Muscle of leg (tissue), 11 donors: ENCODE results near the gene CLIP1. TPM values are rescaled to one million over a fixed set of nuclear protein-coding genes. Genes with fewer than 3 reads are reported as not detected.

Experiments used
- DNase-seq: peaks from one replicate; pipeline ENCODE4 v3.0.0; 2013
- H3K27ac ChIP-seq: one replicate; pipeline ENCODE4 v1.5.1; 2013; ENCODE audit warnings: mild to moderate bottlenecking, low read length, control low read depth
- H3K27me3 ChIP-seq: one replicate; pipeline ENCODE4 v1.6.1; 2013; ENCODE audit warnings: low read length; ENCODE audit not compliant: control insufficient read depth, insufficient read depth
- H3K36me3 ChIP-seq: one replicate; pipeline ENCODE4 v1.6.1; 2013; ENCODE audit warnings: low read length; ENCODE audit not compliant: control insufficient read depth, insufficient read depth
- H3K4me1 ChIP-seq: one replicate; pipeline ENCODE4 v1.6.1; 2013; ENCODE audit warnings: low read length; ENCODE audit not compliant: control insufficient read depth, insufficient read depth
- H3K4me3 ChIP-seq: one replicate; pipeline ENCODE4 v1.5.1; 2013; ENCODE audit warnings: low read length, control low read depth
- H3K9me3 ChIP-seq: replicated peaks from 2 replicates; pipeline ENCODE4 v1.6.1; 2013; ENCODE audit warnings: low read depth, low read length; ENCODE audit not compliant: control insufficient read depth
- WGBS: methylation state at CpG from one replicate; pipeline ENCODE4 v1.1.5; 2013; ENCODE audit warnings: missing lambda C conversion rate; ENCODE audit not compliant: insufficient coverage; 5-methylcytosine and 5-hydroxymethylcytosine counted together
- polyA plus RNA-seq, 8 donors: library from polyadenylated mRNA; unstranded; fragments of 120-200 nt; gene quantifications; one replicate each; pipeline versions ENCODE4 v1.2.1 to v1.2.3, GENCODE V29; 2013; ENCODE audit warnings: inconsistent platforms in 1 of 8, low replicate concordance in 1 of 8; ENCODE audit not compliant: insufficient read length in 8 of 8, insufficient read depth in 1 of 8
- total RNA-seq: library from RNA; stranded (reverse); fragments of 120-200 nt; gene quantifications from one replicate; pipeline ENCODE4 v1.2.4, GENCODE V29; 2013

The CLIP1 gene
- total and polyA plus RNA-seq, 9 donors: 16.6 to 28.3 (median 20.6) TPM

- Histone ChIP-seq H3K36me3 (peaks cover 26% of the 10 kb centered on the region), H3K4me1 (no peaks in the 10 kb centered on the region), H3K27ac (no peak overlapping the region), H3K9me3 (no peaks in the 10 kb centered on the region), H3K27me3 (no peaks in the 10 kb centered on the region), H3K4me3 (no peak overlapping the region)
- DNase-seq: no peak
- 100% methylated on average over 2 of the region's 5 CpGs for WGBS
Measured at GRCh38 chr12:122346054-122346453, 76.4 kb downstream of the CLIP1 start.

DNA sequence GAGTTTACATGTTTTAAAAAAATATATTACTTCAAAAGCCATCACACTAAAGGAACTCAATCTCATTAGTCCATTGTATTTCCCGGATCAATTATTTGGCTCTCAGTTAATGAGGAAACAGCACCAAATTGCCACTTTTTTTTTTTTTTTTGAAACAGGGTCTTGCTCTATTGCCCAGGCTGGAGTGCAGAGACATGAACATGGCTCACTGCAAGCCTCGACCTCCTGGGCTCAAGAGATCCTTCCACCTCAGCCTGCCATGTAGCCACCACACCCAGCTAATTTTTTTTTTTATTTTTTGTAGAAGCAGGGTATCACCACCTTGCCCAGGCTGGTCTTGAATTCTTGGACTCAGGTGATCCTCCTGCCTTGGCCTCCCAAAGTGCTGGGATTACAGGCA lies 77.4 kb downstream of the CLIP1 start:
- DNase-seq: no peak
- 100% methylated on average over 1 of the region's 2 CpGs for WGBS
- peaks cover 28% of the 10 kb centered on the region for H3K36me3 ChIP-seq

GRCh38 chr12:122336015-122336946 lies 86.2 kb downstream of the CLIP1 start:
- Histone ChIP-seq H3K4me1 (no peaks in the 10 kb centered on the region), H3K27me3 (no peaks in the 10 kb centered on the region), H3K27ac (no peak overlapping the region), H3K9me3 (no peaks in the 10 kb centered on the region), H3K36me3 (peaks cover 48% of the 10 kb centered on the region), H3K4me3 (no peak overlapping the region)
- DNase-seq: no peak
- WGBS: no CpG with 5 or more reads among the region's 8 CpGs

More for the DNA sequence above, 77.4 kb downstream of the CLIP1 start:
- Histone ChIP-seq H3K4me3 (no peak overlapping the region), H3K27me3 (no peaks in the 10 kb centered on the region), H3K9me3 (no peaks in the 10 kb centered on the region), H3K27ac (no peak overlapping the region), H3K4me1 (no peaks in the 10 kb centered on the region)

- Histone ChIP-seq H3K9me3 (no peaks in the 10 kb centered on the region), H3K4me3 (no peak overlapping the region), H3K27ac (no peak overlapping the region), H3K4me1 (no peaks in the 10 kb centered on the region), H3K27me3 (no peaks in the 10 kb centered on the region), H3K36me3 (peaks cover 48% of the 10 kb centered on the region)
- DNase-seq: no peak
- 80% methylated on average over 8 of the region's 14 CpGs for WGBS
Measured at GRCh38 chr12:122333142-122334087, 89.1 kb downstream of the CLIP1 start.

DNA sequence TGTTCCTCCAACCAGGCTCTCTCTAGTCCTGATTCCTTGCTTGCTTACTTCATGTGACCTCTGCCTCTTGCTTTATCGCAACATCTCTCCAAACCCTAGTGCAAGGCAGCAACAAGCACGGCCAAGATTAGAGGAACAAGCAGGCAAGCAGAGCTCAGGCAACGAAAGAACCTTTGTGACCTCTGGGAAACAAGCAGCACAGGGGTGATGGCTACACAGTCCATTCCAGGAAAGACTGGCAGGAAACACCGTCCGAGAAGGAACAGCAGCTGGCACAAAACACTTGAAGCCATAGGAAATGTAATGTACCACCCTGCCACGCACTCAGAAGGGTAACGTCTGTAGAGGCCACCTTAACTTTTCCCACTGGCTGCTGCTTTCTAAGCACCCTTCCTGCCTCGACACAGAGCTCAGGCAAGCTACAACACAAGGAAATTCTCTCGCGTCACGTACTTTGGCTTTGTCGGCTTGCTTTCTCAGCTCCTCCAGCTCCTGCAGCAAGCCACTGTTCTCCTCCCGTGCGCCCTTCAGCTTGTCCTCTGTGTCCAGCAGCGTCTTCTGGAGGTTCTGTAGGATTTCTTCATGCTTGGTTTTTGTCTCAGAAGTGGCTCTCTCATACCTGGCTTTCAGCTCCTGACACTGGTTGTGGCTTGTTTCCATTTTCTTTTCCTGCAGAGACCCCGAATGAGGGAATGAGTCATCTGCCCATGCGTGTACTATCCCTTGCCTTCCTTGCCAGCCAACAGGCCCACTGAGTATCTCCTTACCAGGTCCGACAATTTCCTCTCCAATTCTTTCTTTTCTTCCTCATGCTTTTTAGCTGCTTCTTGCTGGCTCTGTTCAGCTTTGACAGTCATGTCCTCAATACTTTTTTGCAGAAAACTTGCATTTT lies 94.7 kb downstream of the CLIP1 start:
- Histone ChIP-seq H3K4me1 (no peaks in the 10 kb centered on the region), H3K27me3 (no peaks in the 10 kb centered on the region), H3K36me3 (peaks cover 62% of the 10 kb centered on the region), H3K27ac (no peak overlapping the region), H3K9me3 (no peaks in the 10 kb centered on the region), H3K4me3 (no peak overlapping the region)
- no peak for DNase-seq
- WGBS: 82% methylated on average over 15 of the region's 18 CpGs

DNA sequence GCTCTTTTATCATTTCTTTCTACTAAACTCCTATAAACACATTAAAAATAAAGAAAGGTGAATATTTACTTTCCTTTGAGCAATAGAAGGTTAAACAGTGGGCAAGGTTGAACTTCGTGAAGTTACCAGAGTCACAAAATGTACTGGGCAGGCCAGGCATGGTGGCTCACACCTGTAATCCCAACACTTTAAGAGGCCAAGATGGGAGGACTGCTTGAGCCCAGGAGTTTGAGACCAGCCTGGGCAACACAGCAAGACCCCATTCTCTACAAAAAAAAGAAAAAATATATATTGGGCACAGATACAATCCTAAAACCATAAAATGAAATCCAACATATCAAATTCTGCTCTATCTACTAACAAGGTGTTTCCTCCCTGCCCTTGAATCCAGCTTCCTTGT lies 95.5 kb downstream of the CLIP1 start:
- WGBS: no CpG with 5 or more reads among the region's 1 CpG

DNA sequence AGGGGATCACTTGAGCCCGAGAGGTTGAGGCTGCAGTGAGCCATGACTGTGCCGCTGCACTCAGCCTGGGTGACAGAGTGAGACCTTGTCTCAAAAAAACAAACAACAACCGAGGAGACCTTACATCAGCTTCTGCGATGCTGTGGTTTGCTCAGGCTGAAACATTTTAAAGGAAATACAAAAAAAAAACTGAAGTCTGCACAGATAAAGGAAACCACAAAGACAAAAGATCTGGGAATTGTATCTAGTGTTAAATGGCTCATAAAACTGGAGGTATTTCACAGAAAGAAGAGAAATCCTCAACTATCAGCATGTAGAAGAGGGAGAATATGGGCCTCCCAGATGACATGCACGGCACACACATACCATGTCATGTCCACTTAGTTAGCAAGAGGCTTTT lies 95.9 kb downstream of the CLIP1 start:
- Histone ChIP-seq H3K9me3 (no peaks in the 10 kb centered on the region), H3K4me1 (no peaks in the 10 kb centered on the region), H3K4me3 (no peak overlapping the region), H3K36me3 (peaks cover 59% of the 10 kb centered on the region), H3K27me3 (no peaks in the 10 kb centered on the region), H3K27ac (no peak overlapping the region)
- DNase-seq: no peak
- 100% methylated on average over 1 of the region's 5 CpGs for WGBS

More for the DNA sequence above, 95.5 kb downstream of the CLIP1 start:
- Histone ChIP-seq H3K4me3 (no peak overlapping the region), H3K27me3 (no peaks in the 10 kb centered on the region), H3K9me3 (no peaks in the 10 kb centered on the region), H3K4me1 (no peaks in the 10 kb centered on the region), H3K36me3 (peaks cover 62% of the 10 kb centered on the region), H3K27ac (no peak overlapping the region)
- DNase-seq: no peak

- H3K27ac ChIP-seq: no peak overlapping the region
- no peaks in the 10 kb centered on the region for H3K9me3 ChIP-seq
- H3K4me3 ChIP-seq: no peak overlapping the region
- WGBS: 90% methylated on average over 18 of the region's 18 CpGs
- DNase-seq: no peak
- no peaks in the 10 kb centered on the region for H3K27me3 ChIP-seq
- H3K36me3 ChIP-seq: peaks cover 55% of the 10 kb centered on the region
- H3K4me1 ChIP-seq: no peaks in the 10 kb centered on the region
Measured at GRCh38 chr12:122323311-122324019, 99.0 kb downstream of the CLIP1 start.

DNA sequence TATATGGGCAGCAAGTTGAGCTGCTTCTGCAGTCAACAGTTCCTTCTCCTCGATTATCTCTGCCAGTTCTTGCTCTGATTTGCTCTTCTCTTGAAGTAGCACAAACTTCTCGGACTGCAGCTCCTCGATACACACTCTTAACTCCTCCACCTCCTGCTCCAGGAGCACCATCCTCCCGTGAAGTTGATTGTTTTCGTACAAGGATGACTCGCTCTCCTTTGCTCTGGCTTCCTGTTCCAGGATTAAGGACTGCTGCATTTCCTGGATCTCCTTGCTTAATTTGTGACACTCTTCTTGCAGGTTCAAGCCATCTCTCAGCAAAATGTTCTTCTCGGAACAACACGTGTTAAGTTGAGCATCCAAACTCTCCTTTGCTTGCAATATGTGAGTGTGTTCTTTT lies 100.0 kb downstream of the CLIP1 start:
- 86% methylated on average over 6 of the region's 8 CpGs for WGBS
- Histone ChIP-seq H3K4me1 (no peaks in the 10 kb centered on the region), H3K27me3 (no peaks in the 10 kb centered on the region), H3K27ac (no peak overlapping the region), H3K4me3 (no peak overlapping the region), H3K36me3 (peaks cover 52% of the 10 kb centered on the region), H3K9me3 (no peaks in the 10 kb centered on the region)
- DNase-seq: no peak
